ENCODE data around the gene GAB3.
"Not testable (repeated sequence)": the region's sequence is repeated elsewhere in the genome, so short reads cannot be mapped to it uniquely, and the experiment has no call there.

Gene GAB3

DNA sequence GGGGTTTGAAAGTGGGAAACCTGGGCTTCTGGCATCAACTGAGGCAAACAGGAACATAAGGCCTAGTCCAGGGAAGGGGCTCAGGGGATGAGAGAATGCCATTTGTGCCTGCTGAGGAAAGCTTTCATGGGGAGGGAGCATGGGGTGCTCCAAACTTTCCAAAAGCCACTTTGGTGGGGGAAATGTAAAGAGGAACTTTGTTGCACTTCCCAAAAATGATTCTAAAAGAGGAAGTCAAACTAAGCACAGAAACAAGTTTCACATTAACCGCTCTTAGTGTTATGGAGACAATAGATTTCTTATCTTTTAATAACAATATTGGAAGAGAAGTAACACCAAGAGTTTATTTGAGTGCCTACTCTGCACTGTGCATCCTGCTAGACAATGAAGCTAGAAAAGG lies 32.3 kb downstream of the GAB3 start:
- DNase-seq = no peak

- no peak for DNase-seq
Observed at GRCh38 chrX:154717824-154718223, 33.1 kb downstream of the GAB3 start.

DNA sequence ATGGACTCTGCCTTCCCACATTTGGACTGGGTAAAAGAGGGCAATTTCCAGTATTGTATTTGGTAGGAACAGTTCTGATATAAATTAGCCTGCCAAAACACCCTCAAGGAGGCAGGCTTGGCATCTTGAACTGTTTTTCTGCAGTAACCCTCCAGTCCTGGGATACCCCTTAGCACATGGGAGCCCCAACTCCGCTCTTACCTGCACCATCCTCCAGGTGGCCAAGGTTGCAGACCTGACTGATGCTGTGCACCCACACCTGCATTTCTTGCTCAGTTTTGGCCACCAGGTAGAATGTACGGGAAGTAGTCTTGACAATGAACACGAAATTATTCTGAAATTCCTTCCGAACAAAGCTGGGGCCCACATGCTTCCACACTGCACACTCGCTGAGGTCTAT lies 35.1 kb downstream of the GAB3 start:
- DNase-seq = no peak

DNA sequence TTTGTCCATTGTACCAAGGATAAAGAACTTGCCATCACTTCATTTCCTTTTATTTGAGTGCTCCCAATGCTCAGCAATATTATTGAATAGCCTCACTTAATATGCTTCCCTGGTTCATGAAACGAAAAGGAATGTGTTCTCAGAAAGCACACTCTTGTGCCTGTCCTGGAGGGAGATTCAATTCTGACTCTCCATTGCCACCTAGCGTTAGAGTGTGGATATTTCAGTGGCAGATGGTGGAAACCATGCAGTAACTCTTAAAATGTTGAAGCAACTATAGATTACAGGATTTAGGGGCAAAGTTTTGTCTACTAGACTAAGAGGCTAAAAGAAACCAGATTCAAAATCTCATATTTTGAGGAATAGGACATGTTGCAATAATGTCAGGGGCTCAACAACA lies 36.0 kb downstream of the GAB3 start:
- peak; percentile 32 for DNase-seq

DNA sequence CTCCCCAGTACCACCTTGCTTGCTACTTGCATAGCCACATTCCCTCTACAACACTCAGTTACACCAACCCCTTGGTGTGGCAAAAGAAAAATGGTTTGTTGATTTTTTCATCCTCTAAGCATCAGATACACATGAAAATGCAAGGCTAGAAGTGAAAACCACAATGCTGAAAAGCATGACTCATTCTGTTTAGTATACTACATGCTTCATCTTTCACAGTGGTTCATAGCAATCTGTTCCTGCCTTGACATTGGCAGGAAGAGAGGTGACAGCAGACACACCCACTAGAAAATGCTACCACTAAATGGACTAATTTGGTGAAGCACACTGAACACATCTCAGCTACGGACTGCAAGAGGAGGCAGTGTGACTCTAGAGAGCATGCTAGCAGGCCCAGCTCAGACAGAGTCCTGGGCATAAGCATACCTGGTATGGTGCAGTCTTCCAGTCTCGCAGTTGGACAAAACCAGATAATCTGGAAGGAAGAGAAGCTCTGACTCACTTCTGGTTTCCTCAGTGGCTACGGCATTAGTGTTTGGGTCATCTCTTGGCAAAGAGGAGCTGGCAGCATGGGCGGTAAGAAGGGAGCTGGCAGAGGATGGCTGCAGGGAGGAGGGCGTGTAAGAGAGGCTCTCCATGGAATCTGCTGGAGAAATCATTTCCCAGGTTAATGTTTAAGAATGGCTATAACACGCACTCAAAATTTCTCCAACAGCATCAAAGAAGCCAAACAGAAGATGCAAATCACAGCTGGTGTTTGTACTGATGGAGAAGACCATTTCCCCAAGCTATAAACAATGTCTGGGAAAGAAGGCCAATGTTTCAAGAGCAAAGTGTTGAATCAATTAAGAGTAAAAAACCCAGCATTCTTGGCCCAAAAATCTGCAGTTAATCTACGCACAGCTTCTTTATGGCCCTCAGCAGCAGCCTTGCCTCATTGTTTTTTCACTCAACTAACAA lies 37.8 kb downstream of the GAB3 start:
- DNase-seq = no peak

- no peak for DNase-seq
Observed at GRCh38 chrX:154711264-154711663, 39.6 kb downstream of the GAB3 start.

DNA sequence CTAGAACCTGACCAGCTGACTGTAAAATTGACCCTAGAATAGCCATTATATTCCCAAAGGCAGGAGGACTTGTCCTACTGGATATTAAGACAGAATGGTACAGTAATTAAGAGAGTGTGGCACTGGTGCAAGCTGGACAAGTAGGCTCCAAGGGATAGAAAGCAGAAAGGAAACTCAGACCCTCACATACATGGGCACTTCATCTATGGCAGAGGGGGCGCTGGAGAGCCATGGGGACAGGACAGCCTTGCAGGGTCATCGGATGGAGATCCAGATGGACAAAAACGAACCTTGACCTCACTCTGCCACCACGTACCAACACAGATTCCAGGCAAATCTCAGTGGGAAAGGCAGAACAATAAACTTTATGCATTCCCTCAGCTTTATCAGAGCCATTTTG lies 40.6 kb downstream of the GAB3 start:
- DNase-seq = no peak

- no peak for DNase-seq
Observed at GRCh38 chrX:154698630-154699248, 52.1 kb downstream of the GAB3 start.

DNA sequence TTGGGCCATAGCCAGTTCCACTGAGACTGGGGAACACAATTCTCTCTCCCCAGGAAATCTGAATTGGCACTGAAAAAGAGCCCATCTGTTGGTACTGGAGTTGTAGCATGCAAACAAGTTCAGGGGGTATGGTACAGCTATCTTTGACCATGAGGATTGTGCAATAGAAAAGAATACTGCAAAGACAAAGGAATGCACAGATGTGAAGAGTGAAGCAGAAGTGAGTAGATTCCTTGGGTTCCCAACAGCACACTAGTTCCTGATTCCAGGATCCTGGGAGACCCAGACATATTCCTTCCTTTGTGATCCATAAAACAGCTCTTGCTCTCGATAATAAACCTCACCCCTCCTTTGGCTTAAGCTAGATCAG lies 54.2 kb downstream of the GAB3 start:
- DNase-seq = no peak

GRCh38 chrX:154695911-154696675 lies 54.8 kb downstream of the GAB3 start:
- DNase-seq = no peak

DNA sequence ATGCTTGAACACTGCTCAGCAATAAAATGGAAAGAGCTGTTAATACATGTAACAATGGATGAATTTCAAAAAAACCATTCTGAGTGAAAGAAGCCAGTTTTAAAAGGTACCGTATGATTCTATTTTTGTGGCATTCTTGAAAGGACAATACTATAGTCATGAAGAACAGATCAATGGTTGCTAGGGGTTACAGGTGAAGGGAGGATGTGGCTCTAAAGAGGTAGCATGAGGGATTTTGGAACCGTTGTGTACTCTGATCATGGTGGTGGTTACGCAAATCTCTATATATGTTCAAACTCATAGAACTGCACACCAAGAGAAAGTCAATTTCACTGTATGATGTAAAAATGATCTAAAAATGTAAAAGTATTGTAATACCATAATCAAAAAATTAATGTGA lies 57.5 kb downstream of the GAB3 start:
- no peak for DNase-seq

GRCh38 chrX:154690438-154690837 lies 60.4 kb downstream of the GAB3 start:
- not testable (repeated sequence) for DNase-seq

GRCh38 chrX:154672084-154672483 lies 78.8 kb downstream of the GAB3 start:
- not testable (repeated sequence) for DNase-seq

DNA sequence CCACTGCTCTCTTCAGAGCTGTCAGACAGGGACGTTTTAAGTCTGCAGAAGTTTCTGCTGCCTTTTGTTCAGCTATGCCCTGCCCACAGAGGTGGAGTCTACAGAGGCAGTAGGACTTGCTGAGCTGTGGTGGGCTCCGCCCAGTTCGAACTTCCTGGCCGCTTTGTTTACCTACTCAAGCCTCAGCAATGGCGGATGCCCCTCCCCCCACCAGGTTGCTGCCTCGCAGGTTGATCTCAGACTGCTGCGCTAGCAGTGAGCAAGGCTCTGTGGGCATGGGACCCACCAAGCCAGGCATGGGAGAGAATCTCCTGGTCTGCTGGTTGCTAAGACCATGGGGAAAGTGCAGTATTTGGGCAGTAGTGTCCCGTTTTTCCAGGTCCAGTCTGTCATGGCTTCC lies 80.0 kb downstream of the GAB3 start:
- not testable (repeated sequence) for DNase-seq

GRCh38 chrX:154661899-154662298 lies 89.0 kb downstream of the GAB3 start:
- DNase-seq = no peak

GRCh38 chrX:154661170-154661569 lies 89.7 kb downstream of the GAB3 start:
- no peak for DNase-seq

DNA sequence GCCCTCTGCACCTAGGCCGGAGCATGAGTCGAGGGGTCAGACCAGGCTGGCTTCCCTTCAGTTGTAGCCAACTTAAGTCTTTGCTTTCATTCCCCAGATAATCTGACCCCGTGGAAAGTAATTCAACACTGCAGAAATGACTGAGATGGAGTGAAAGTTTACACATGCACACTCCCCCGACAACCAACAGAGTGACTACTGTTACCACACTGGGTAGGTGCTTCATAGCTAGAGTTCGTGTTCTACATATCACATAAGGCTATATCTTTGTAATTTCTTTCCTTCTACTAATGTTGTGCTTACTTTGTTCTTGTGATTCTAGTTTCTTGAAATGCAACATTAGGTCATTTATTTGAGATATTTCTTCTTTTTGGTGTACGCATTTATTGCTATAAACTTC lies 90.3 kb downstream of the GAB3 start:
- DNase-seq = no peak

- no peak for DNase-seq
Observed at GRCh38 chrX:154658957-154659356, 91.9 kb downstream of the GAB3 start.

GRCh38 chrX:154658187-154658586 lies 92.7 kb downstream of the GAB3 start:
- DNase-seq = no peak

DNA sequence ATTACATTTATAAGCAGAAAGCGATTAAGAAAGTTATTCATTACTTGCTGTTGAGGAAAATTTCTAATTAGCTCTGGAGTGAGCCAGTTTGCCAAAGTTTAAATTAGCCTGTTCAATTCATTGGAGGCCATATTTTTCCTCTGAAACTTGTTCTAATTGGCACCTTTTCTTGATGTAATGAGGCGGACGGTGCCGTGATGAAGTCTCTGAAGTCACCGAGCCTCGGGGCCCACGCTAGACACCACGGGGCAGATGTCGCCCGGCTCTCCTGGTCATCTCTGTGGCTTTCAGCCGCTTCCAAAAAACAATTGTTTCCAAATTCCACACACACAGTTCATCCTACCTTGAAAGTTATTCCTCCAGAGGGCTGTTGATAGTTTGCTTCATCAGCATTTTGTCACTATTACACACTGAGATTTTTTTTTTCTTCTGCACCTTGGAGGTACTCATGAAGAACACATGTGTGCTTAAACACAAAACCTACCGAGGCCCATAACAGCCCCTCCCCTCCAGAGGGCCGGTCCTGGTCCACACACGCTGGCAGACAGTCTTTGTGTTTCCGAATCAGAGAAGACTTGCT lies 93.6 kb downstream of the GAB3 start:
- no peak for DNase-seq

- DNase-seq = no peak
Observed at GRCh38 chrX:154655786-154656185, 95.1 kb downstream of the GAB3 start.

- no peak for DNase-seq
Observed at GRCh38 chrX:154655346-154655745, 95.5 kb downstream of the GAB3 start.

DNA sequence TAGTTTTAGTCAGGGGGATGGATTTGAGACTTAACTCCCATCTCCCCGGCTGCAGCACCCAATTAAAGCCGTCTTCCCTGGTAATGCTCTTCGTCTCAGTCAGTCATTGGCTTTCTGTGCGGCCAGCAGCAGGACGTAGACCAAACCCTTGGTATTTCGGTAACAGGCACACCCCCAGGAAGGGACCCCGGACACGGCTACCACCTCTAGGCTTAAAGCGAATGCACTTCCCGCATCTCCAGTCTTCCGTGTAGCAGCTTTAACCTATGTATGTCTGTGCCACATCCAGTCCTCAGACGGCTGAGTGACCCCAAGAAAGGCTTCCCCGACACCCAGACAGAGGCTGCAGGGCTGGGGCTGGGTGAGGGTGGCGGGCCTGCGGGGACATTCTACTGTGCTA lies 96.0 kb downstream of the GAB3 start:
- no peak for DNase-seq

Data from activated T-cell treated with anti-CD3 and anti-CD28 coated beads for 4 hours (primary cell).